Measurements from ENCODE around the gene LETM1. TPM values are rescaled to one million over a fixed set of nuclear protein-coding genes. Genes with fewer than 3 reads are reported as not detected.
A peak's percentile ranks its signal among the peaks of the same experiment; 100 is the strongest.

The LETM1 gene
- total and polyA plus RNA-seq, 2 of the 13 experiments (the other 11 are each of a cell fraction or from before 2014, with no cell fraction given) = 9.7 to 41.6 TPM

DNA sequence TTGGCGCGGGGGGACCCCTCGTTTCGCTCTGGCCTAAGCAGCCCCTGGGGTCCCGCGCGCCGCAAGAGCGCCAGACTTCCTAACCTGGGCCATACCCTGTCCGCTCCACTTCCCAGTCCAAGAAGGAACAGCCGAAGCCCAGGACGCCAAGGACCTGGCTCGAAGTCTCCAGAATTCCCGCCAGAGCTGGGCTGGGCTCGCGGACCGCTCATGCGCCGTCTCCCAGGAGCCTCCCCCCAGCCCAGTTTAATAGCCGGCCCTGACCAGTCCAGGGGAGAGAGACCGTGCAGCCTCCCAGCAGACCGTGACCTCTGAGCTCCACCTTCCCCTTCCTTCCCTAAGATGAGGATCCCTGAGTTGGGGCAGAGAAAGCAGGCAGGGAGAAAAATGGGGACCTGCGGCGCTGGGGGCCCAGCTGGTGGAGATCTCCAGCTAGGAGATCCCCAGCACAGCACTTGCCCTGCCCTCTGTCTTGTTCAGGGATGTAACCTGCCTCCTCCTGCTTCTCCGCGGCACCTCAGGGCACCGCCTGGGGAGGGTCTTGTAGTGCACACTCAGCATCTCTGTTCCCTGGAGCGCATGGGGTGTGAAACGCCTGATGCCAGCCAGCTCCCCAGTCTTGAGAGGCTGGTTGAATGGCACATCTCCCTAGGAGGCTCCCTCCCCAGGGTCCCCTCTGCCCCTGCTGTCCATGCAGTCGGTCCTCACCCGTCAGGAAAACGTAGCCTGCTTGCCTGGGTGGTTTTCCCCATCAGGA, 1.2 kb upstream of the LETM1 start:
- CTCF ChIA-PET (ENCODE audit: low intra/inter-chr PET ratio, low total read pairs) = interaction anchor here (1.2 kb wide), 1 partner anchor 42 kb away, joined by 4 read pairs; no protein-coding TSS in a partner anchor
- TF ChIP-seq ZNF572 (CRISPR knock-in tag; IDR thresholded peaks at IDR 0.05) (peak; percentile 60; the same call in 1 of the 2 replicates), ZNF607 (CRISPR knock-in tag; IDR thresholded peaks at IDR 0.05; ENCODE audit: borderline replicate concordance) (peak; percentile 7; the same call in 1 of the 2 replicates), ZNF660 (CRISPR knock-in tag; IDR thresholded peaks at IDR 0.05; ENCODE audit: borderline replicate concordance, low read depth) (no peak), EP300 (IDR thresholded peaks at IDR 0.05; ENCODE audit: low read depth in 2 of 2, low read length in 2 of 2) (no peak), EP300 (CRISPR knock-in tag; IDR thresholded peaks at IDR 0.05; ENCODE audit: borderline replicate concordance) (0 out of 2 replicates have a peak, but pooled peaks have one; percentile 35), ZNF713 (CRISPR knock-in tag; IDR thresholded peaks at IDR 0.05) (no peak), ZEB1 (IDR thresholded peaks at IDR 0.05; ENCODE audit: insufficient replicate concordance, low read depth) (peak; percentile 5), CC2D1A (CRISPR knock-in tag; IDR thresholded peaks at IDR 0.05) (no peak), ZNF326 (CRISPR knock-in tag; IDR thresholded peaks at IDR 0.05; ENCODE audit: borderline replicate concordance) (no peak), TOPORS (CRISPR knock-in tag; IDR thresholded peaks at IDR 0.05) (no peak), DNMT1 (CRISPR knock-in tag; IDR thresholded peaks at IDR 0.05) (0 out of 2 replicates have a peak, but pooled peaks have one; percentile 73), MAF1 (CRISPR knock-in tag; IDR thresholded peaks at IDR 0.05; ENCODE audit: borderline replicate concordance) (no peak), ZNF501 (CRISPR knock-in tag; IDR thresholded peaks at IDR 0.05) (0 out of 2 replicates have a peak, but pooled peaks have one; percentile 19), CBFB (CRISPR knock-in tag; IDR thresholded peaks at IDR 0.05) (no peak), PLRG1 (conservative IDR thresholded peaks at IDR 0.05) (no peak), SP2 (CRISPR knock-in tag; IDR thresholded peaks at IDR 0.05) (0 out of 2 replicates have a peak, but pooled peaks have one; percentile 30), ZFP82 (CRISPR knock-in tag; IDR thresholded peaks at IDR 0.05; ENCODE audit: borderline replicate concordance) (peak; percentile 4; the same call in 1 of the 2 replicates), ZNF543 (CRISPR knock-in tag; IDR thresholded peaks at IDR 0.05) (no peak; the same call in 1 of the 2 replicates), ZMAT3 (CRISPR knock-in tag; conservative IDR thresholded peaks at IDR 0.05) (peak; percentile 54; the same call in 1 of the 2 replicates), ZMYM2 (CRISPR knock-in tag; IDR thresholded peaks at IDR 0.05) (no peak), ZSCAN9 (CRISPR knock-in tag; IDR thresholded peaks at IDR 0.05; ENCODE audit: borderline replicate concordance) (no peak)
- TF ChIP-seq, protein P1, sequence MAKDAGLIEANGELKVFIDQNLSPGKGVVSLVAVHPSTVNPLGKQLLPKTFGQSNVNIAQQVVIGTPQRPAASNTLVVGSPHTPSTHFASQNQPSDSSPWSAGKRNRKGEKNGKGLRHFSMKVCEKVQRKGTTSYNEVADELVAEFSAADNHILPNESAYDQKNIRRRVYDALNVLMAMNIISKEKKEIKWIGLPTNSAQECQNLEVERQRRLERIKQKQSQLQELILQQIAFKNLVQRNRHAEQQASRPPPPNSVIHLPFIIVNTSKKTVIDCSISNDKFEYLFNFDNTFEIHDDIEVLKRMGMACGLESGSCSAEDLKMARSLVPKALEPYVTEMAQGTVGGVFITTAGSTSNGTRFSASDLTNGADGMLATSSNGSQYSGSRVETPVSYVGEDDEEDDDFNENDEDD (CRISPR knock-in tag; IDR thresholded peaks at IDR 0.05; ENCODE audit: borderline replicate concordance) = peak; percentile 36; the same call in 1 of the 2 replicates
- TF ChIP-seq, protein P2, sequence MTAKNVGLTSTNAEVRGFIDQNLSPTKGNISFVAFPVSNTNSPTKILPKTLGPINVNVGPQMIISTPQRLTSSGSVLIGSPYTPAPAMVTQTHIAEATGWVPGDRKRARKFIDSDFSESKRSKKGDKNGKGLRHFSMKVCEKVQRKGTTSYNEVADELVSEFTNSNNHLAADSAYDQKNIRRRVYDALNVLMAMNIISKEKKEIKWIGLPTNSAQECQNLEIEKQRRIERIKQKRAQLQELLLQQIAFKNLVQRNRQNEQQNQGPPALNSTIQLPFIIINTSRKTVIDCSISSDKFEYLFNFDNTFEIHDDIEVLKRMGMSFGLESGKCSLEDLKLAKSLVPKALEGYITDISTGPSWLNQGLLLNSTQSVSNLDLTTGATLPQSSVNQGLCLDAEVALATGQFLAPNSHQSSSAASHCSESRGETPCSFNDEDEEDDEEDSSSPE (CRISPR knock-in tag; IDR thresholded peaks at IDR 0.05) = peak; percentile 32; the same call in 1 of the 2 replicates

More for the DNA sequence above, 1.2 kb upstream of the LETM1 start:
- POLR2A ChIA-PET = interaction anchor here (1.0 to 2.0 kb wide), 8 partner anchors 9 to 136 kb away, joined by 3 to 16 read pairs (median 4); partner anchors contain the start of genes NSD2, TACC3 and TMEM129
- Histone ChIP-seq H3K27me3 (ENCODE audit: control insufficient read depth in 1 of 2, insufficient read depth in 2 of 2, low read length in 2 of 2) (no peaks in the 10 kb centered on the region; a peak in 1 of 5 replicates), H4K20me1 (ENCODE audit: insufficient read depth, low read length) (no peaks in the 10 kb centered on the region), H3K4me2 (ENCODE audit: low read depth, low read length) (peak overlapping the region; percentile 89), H3K9me3 (ENCODE audit: low read length) (no peaks in the 10 kb centered on the region), H2AFZ (ENCODE audit: low read length) (no peak overlapping the region), H3K4me3 (replicated peaks in 1 of 3; ENCODE audit: insufficient read depth in 1 of 3, low read depth in 2 of 3, low read length in 3 of 3) (peak overlapping the region; percentile 90 to 96 (median 92)), H3K79me2 (ENCODE audit: insufficient read depth, low read length) (peaks cover 37% of the 10 kb centered on the region), H3K4me1 (ENCODE audit: insufficient read depth, low read length) (peaks cover 68% of the 10 kb centered on the region), H3K27ac (ENCODE audit: extremely low read length, insufficient read depth, low read length) (peak overlapping the region; percentile 63), H3K9ac (ENCODE audit: insufficient read depth, low read depth, low read length) (peak overlapping the region; percentile 68), H3K36me3 (replicated peaks in 1 of 2; ENCODE audit: control insufficient read depth in 1 of 2, insufficient read depth in 2 of 2, low read length in 2 of 2) (no peaks in the 10 kb centered on the region; a peak in 1 of 5 replicates)
- 48% methylated on average over 12 of the region's 32 CpGs for WGBS (ENCODE audit: low lambda C conversion rate)
- intact Hi-C loops (cut with micrococcal nuclease; ENCODE audit: unreplicated experiment) (loop anchor here (2.0 kb wide), 2 partner anchors 14 to 42 kb away; partner anchors contain the start of gene NSD2), in situ Hi-C loops (cut with HindIII; ENCODE audit: extremely low pct_ligation_motif_present, low pct_unique_long_range_greater_than_20kb) (no loop called here)
- BruUV-seq (replicated peaks) = no TSS peak
- peak; percentile 13 for ATAC-seq
- no peak for FAIRE-seq
- no peak for DNase-seq (ENCODE audit: low spot score)
